Ovary (tissue), 3 donors: ENCODE data around the gene SIL1.

ENCODE experiments used
- CTCF ChIP-seq, 3 donors: fragments of 450-650 bp in 2 of 3; fragments of 200-600 bp in 1 of 3; IDR thresholded peaks; one replicate each; pipeline versions ENCODE4 v1.5.1 to v1.8.0; 2016 to 2022; ENCODE audit warnings: antibody characterized with exemption in 3 of 3, mild to moderate bottlenecking in 1 of 3
- EP300 ChIP-seq: sonication (generic); formaldehyde crosslinking; IDR thresholded peaks from one replicate; pipeline ENCODE4 v1.6.1; 2017; ENCODE audit warnings: antibody characterized with exemption
- POLR2A ChIP-seq: fragments of 450-650 bp; IDR thresholded peaks from one replicate; pipeline ENCODE4 v1.6.1; 2017; ENCODE audit warnings: antibody characterized with exemption, mild to moderate bottlenecking, moderate library complexity
- donor health status: DM: no; HTN: no; CAD: no.

DNA sequence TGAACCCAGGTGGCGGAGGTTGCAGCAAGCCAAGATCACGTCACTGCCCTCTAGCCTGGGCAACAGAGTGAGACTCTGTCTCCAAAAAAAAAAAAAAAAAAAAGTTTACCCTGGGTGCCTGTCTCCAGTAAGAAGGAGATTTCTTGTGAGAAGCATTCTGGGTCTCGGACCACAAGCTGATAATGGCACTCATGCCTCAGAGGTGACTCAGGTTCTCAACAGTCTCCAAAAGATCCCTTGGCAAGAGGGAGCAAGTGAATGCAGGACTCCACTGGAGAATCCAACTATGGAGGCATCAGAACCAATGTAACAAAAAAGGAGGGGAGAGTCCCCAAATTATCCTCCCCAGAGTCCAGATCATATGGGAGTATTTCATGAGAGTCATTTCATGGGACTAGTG is 217.0 kb downstream of the SIL1 start:
- TF ChIP-seq CTCF (IDR thresholded peaks at IDR 0.05) (no peak), POLR2A (no peak), EP300 (no peak)
